H9 (cell line): ENCODE results near the gene CDC27. TPM values are rescaled to one million over a fixed set of nuclear protein-coding genes. Genes with fewer than 3 reads are reported as not detected.

Experiments
- DNase-seq: peaks from one replicate; pipeline ENCODE4 v3.0.0-alpha.2; 2017
- H2AFZ ChIP-seq: one replicate; pipeline ENCODE4 v1.6.1; 2013; ENCODE audit warnings: mild to moderate bottlenecking, low read length, control low read depth, moderate library complexity
- H2AK5ac ChIP-seq: 2 replicates; pipeline ENCODE4 v1.6.1; 2013; ENCODE audit warnings: low read length, control low read depth, mixed read lengths; ENCODE audit not compliant: insufficient read length
- H2BK120ac ChIP-seq: one replicate; pipeline ENCODE4 v1.6.1; 2013; ENCODE audit warnings: low read depth, mild to moderate bottlenecking, low read length, control low read depth, inconsistent platforms; ENCODE audit not compliant: poor library complexity, severe bottlenecking
- H2BK12ac ChIP-seq: 2 replicates; pipeline ENCODE4 v1.6.1; 2013; ENCODE audit warnings: low read length, control low read depth, mixed read lengths, low read depth; ENCODE audit not compliant: insufficient read length
- H2BK15ac ChIP-seq: 2 replicates; pipeline ENCODE4 v1.6.1; 2013; ENCODE audit warnings: low read depth, low read length, control low read depth
- H2BK20ac ChIP-seq: one replicate; pipeline ENCODE4 v1.6.1; 2013; ENCODE audit warnings: low read depth, mild to moderate bottlenecking, low read length, control low read depth, inconsistent platforms; ENCODE audit not compliant: poor library complexity, severe bottlenecking
- H2BK5ac ChIP-seq: 2 replicates; pipeline ENCODE4 v1.6.1; 2013; ENCODE audit warnings: low read length, control low read depth, mixed read lengths; ENCODE audit not compliant: insufficient read length
- H3K14ac ChIP-seq: 2 replicates; pipeline ENCODE4 v1.6.1; 2013; ENCODE audit warnings: low read length, control low read depth; ENCODE audit not compliant: insufficient read depth
- H3K18ac ChIP-seq: 2 replicates; pipeline ENCODE4 v1.6.1; 2013; ENCODE audit warnings: low read depth, mild to moderate bottlenecking, mixed read lengths, low read length, control low read depth; ENCODE audit not compliant: insufficient read length
- H3K23ac ChIP-seq: 2 replicates; pipeline ENCODE4 v1.6.1; 2013; ENCODE audit warnings: low read length, control low read depth, mixed read lengths, low read depth; ENCODE audit not compliant: insufficient read length
- H3K23me2 ChIP-seq: 2 replicates; pipeline ENCODE4 v1.6.1; 2013; ENCODE audit warnings: low read depth, mild to moderate bottlenecking, mixed read lengths, low read length, control low read depth; ENCODE audit not compliant: insufficient read length, poor library complexity, severe bottlenecking
- H3K27ac ChIP-seq: 2 replicates; pipeline ENCODE4 v1.5.1; 2013; ENCODE audit warnings: low read length, control low read depth, mixed read lengths, low read depth; ENCODE audit not compliant: insufficient read length
- H3K27me3 ChIP-seq: 2 replicates; pipeline ENCODE4 v1.6.1; 2013; ENCODE audit warnings: low read length, control low read depth, inconsistent platforms; ENCODE audit not compliant: insufficient read depth
- H3K4ac ChIP-seq: 2 replicates; pipeline ENCODE4 v1.6.1; 2013; ENCODE audit warnings: low read depth, mild to moderate bottlenecking, control low read depth, inconsistent platforms, low read length, moderate library complexity
- H3K4me1 ChIP-seq: 2 replicates; pipeline ENCODE4 v1.6.1; 2013; ENCODE audit warnings: low read length, control low read depth, inconsistent platforms; ENCODE audit not compliant: insufficient read depth
- H3K4me2 ChIP-seq: 2 replicates; pipeline ENCODE4 v1.6.1; 2013; ENCODE audit warnings: low read length, control low read depth, mixed read lengths; ENCODE audit not compliant: insufficient read length, insufficient read depth
- H3K56ac ChIP-seq: 2 replicates; pipeline ENCODE4 v1.6.1; 2013; ENCODE audit warnings: low read depth, mild to moderate bottlenecking, mixed read lengths, low read length, control low read depth; ENCODE audit not compliant: insufficient read length
- H3K79me1 ChIP-seq: 2 replicates; pipeline ENCODE4 v1.6.1; 2013; ENCODE audit warnings: low read depth, mild to moderate bottlenecking, moderate library complexity, low read length, control low read depth, inconsistent platforms; ENCODE audit not compliant: insufficient read depth, poor library complexity, severe bottlenecking
- H3K79me2 ChIP-seq: 2 replicates; pipeline ENCODE4 v1.6.1; 2013; ENCODE audit warnings: low read length, control low read depth, inconsistent platforms; ENCODE audit not compliant: insufficient read depth
- H3K9ac ChIP-seq: 2 replicates; pipeline ENCODE4 v1.6.1; 2013; ENCODE audit warnings: low read length, control low read depth, mixed read lengths; ENCODE audit not compliant: insufficient read length; ENCODE audit errors: extremely low read depth
- H3K9me3 ChIP-seq: one replicate; pipeline ENCODE4 v1.6.1; 2013; ENCODE audit warnings: low read depth, low read length, inconsistent platforms; ENCODE audit not compliant: control insufficient read depth
- H3T11ph ChIP-seq: one replicate; pipeline ENCODE4 v1.6.1; 2013; ENCODE audit warnings: mild to moderate bottlenecking, low read length, control low read depth, inconsistent platforms
- H4K20me1 ChIP-seq: one replicate; pipeline ENCODE4 v1.6.1; 2013; ENCODE audit not compliant: control insufficient read depth, insufficient read length, insufficient read depth
- H4K5ac ChIP-seq: 2 replicates; pipeline ENCODE4 v1.6.1; 2013; ENCODE audit warnings: low read depth, mild to moderate bottlenecking, mixed read lengths, low read length, control low read depth; ENCODE audit not compliant: insufficient read length
- H4K8ac ChIP-seq: replicated peaks from 2 replicates; pipeline ENCODE4 v1.6.1; 2013; ENCODE audit warnings: low read length, control low read depth, mixed read lengths, low read depth; ENCODE audit not compliant: insufficient read length
- H4K91ac ChIP-seq: 2 replicates; pipeline ENCODE4 v1.6.1; 2013; ENCODE audit warnings: low read depth, mild to moderate bottlenecking, moderate library complexity, mixed read lengths, low read length, control low read depth; ENCODE audit not compliant: insufficient read length
- H3K27ac Mint-ChIP-seq, 3 experiments: 2 replicates in 2 of 3; 3 replicates in 1 of 3; pipeline ENCODE4 v1.8.0; 2020 to 2021; ENCODE audit warnings: mixed read lengths in 3 of 3, mild to moderate bottlenecking in 1 of 3, moderate library complexity in 1 of 3
- H3K27me3 Mint-ChIP-seq: 2 replicates; pipeline ENCODE4 v1.8.0; 2021; ENCODE audit warnings: low read depth, mild to moderate bottlenecking, moderate library complexity, mixed read lengths
- H3K36me3 Mint-ChIP-seq, 3 experiments: 2 replicates in 2 of 3; 3 replicates in 1 of 3; pipeline ENCODE4 v1.8.0; 2020 to 2021; ENCODE audit warnings: low read depth in 3 of 3, mixed read lengths in 3 of 3; ENCODE audit not compliant: insufficient read depth in 1 of 3
- H3K4me1 Mint-ChIP-seq, 2 experiments: 2 replicates each; pipeline ENCODE4 v1.8.0; 2020; ENCODE audit warnings: mixed read lengths in 2 of 2
- H3K4me3 Mint-ChIP-seq, 2 experiments: 2 replicates in 1 of 2; 3 replicates in 1 of 2; pipeline ENCODE4 v1.8.0; 2020 to 2021; ENCODE audit warnings: mild to moderate bottlenecking in 2 of 2, mixed read lengths in 2 of 2, moderate library complexity in 1 of 2
- H3K9me3 Mint-ChIP-seq, 2 experiments: 2 replicates in 1 of 2; 3 replicates in 1 of 2; pipeline ENCODE4 v1.8.0; 2020; ENCODE audit warnings: mild to moderate bottlenecking in 2 of 2, mixed read lengths in 2 of 2, moderate library complexity in 1 of 2
- CTCF ChIP-seq: fragments of 200-600 bp; sonication (generic); conservative IDR thresholded peaks from 3 replicates; pipeline ENCODE4 v1.8.0; 2021; ENCODE audit warnings: antibody characterized with exemption, mild to moderate bottlenecking
- WGBS: extraction: QIAGEN DNeasy Blood & Tissue Kit; methylation state at CpG from one replicate; pipeline ENCODE4 v1.1.7; 2013; ENCODE audit warnings: missing lambda C conversion rate, low lambda C conversion rate, mixed read lengths; ENCODE audit not compliant: insufficient read length; ENCODE audit errors: extremely low coverage; 5-methylcytosine and 5-hydroxymethylcytosine counted together
- total RNA-seq: library from RNA; stranded (reverse); gene quantifications from 2 replicates; pipeline ENCODE4 v1.2.1, GENCODE V29; 2021

The CDC27 gene
- total RNA-seq, 1 experiment from 2014 or later = 82.5 TPM

- no peak overlapping the region for H3K4me2 ChIP-seq
- H3K4me1 ChIP-seq = no peaks in the 10 kb centered on the region; the same call in 1 of the 2 replicates
- H2AFZ ChIP-seq = no peak overlapping the region
- H2AK5ac ChIP-seq = no peak overlapping the region
- Mint-ChIP-seq H3K4me1 (peaks cover 2 to 4% of the 10 kb centered on the region in 2 experiments), H3K27ac (no peak overlapping the region), H3K4me3 (no peak overlapping the region), H3K27me3 (peaks cover 13% of the 10 kb centered on the region), H3K9me3 (no peaks in the 10 kb centered on the region; a peak in 1 of 5 replicates), H3K36me3 (no peaks in the 10 kb centered on the region)
- no peak overlapping the region for H4K5ac ChIP-seq
- DNase-seq = no peak
- no peak overlapping the region for H2BK15ac ChIP-seq
- H3T11ph ChIP-seq = no peak overlapping the region
- no peaks in the 10 kb centered on the region for H4K20me1 ChIP-seq
- no peak overlapping the region for H2BK5ac ChIP-seq
- no peak overlapping the region for H2BK12ac ChIP-seq
- no peak overlapping the region for H4K8ac ChIP-seq
- H3K27me3 ChIP-seq = no peaks in the 10 kb centered on the region
- no peak overlapping the region for H3K9ac ChIP-seq
- H3K14ac ChIP-seq = no peak overlapping the region
- H3K18ac ChIP-seq = no peak overlapping the region
- H2BK20ac ChIP-seq = no peak overlapping the region
- no peak overlapping the region for H2BK120ac ChIP-seq
- no peak overlapping the region for H4K91ac ChIP-seq
- no peak overlapping the region for H3K27ac ChIP-seq
- no peaks in the 10 kb centered on the region for H3K9me3 ChIP-seq
- TF ChIP-seq CTCF = no peak
- H3K56ac ChIP-seq = no peak overlapping the region
- H3K23me2 ChIP-seq = no peaks in the 10 kb centered on the region
- H3K79me2 ChIP-seq = no peaks in the 10 kb centered on the region
- H3K23ac ChIP-seq = no peak overlapping the region
- no CpG with 5 or more reads among the region's 3 CpGs for WGBS
- H3K4ac ChIP-seq = no peak overlapping the region
- H3K79me1 ChIP-seq = no peaks in the 10 kb centered on the region
These were observed 46.4 kb upstream of the CDC27 start for GRCh38 chr17:47235506-47235905.
